Glomerular visceral epithelial cell (primary cell): ENCODE results near the gene OR2A2.

Experiments
- DNase-seq: peaks from one replicate; pipeline ENCODE4 v3.0.0-alpha.2; 2016; ENCODE audit errors: extremely low spot score

The OR2A2 gene

DNA sequence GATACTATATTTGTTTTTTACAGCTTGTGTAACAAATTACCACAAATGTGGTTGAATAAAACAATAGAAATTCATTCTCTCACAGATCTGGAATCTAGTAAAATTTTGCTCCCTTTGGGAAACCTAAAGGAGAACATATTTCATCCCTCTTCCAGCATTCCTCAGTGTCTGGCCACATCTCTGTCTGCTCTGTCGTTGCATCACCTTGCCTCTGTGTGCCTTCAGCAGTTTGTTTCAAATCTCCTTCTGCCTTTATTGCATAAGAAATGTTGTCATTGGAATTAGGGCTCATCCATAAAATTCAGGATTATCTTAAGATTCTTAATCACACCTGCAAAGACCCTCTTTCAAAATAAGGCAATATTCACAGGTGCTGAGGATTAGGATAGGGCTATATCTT is 28.1 kb downstream of the OR2A2 start:
- no peak for DNase-seq

DNA sequence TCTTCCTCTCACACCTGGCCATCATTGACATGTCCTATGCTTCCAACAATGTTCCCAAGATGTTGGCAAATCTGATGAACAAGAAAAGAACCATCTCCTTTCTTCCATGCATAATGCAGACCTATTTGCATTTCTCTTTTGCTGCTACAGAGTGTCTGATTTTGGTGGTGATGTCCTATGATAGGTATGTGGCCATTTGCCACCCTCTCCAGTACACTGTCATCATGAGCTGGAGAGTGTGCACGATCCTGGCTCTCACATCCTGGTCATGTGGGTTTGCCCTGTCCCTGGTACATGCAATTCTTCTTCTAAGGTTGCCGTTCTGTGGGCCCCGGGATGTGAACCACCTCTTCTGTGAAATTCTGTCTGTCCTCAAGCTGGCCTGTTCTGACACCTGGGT is 32.8 kb downstream of the OR2A2 start:
- no peak for DNase-seq

DNA sequence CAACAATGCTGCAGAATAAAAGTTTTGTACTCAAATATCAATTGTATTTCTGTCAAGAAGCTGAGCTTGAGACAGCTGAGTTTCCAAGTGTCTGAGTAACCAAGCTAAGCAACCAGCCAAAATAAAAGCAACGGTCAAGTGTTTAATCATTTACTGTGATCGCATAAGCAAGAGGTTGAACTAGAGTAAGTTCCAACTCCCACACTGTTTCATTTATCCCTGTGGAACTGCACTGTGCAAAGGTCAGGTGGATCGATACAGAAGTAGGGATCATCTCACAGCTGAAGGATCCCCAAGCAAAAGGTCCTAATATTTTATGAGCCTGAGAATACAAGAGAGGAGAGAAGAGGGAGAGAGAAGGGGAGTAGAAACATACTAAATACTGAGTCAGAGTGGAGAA is 35.0 kb downstream of the OR2A2 start:
- no peak for DNase-seq

GRCh38 chr7:144148224-144148827 is 38.9 kb downstream of the OR2A2 start:
- DNase-seq = no peak

GRCh38 chr7:144158861-144159260 is 49.5 kb downstream of the OR2A2 start:
- no peak for DNase-seq
